22Rv1 (cell line): Measurements from ENCODE around the gene MSH2.
"Not testable (repeated sequence)": the region's sequence is repeated elsewhere in the genome, so short reads cannot be mapped to it uniquely, and the experiment has no call there.

ENCODE experiments used
- H3K27ac ChIP-seq: fragments of 450-650 bp; 2 replicates; pipeline ENCODE4 v1.5.1; 2017
- CTCF ChIP-seq: fragments of 450-650 bp; IDR thresholded peaks from 2 replicates; pipeline ENCODE4 v1.5.1; 2017; ENCODE audit warnings: mild to moderate bottlenecking
- ZFX ChIP-seq: fragments of 450-650 bp; IDR thresholded peaks from 2 replicates; pipeline ENCODE4 v1.6.1; 2017; ENCODE audit warnings: antibody characterized with exemption, borderline replicate concordance

MSH2 gene

GRCh38 chr2:47493317-47494035 is 90.5 kb downstream of the MSH2 start:
- TF ChIP-seq CTCF (no peak), ZFX (no peak)

GRCh38 chr2:47494267-47495130 is 91.5 kb downstream of the MSH2 start:
- TF ChIP-seq ZFX (no peak), CTCF (no peak)

More at GRCh38 chr2:47493317-47494035, 90.5 kb downstream of the MSH2 start:
- H3K27ac ChIP-seq = no peak overlapping the region

GRCh38 chr2:47497843-47498460 is 95.0 kb downstream of the MSH2 start:
- no peak for TF ChIP-seq ZFX
- no peak for TF ChIP-seq CTCF
- no peak overlapping the region for H3K27ac ChIP-seq

More at GRCh38 chr2:47494267-47495130, 91.5 kb downstream of the MSH2 start:
- no peak overlapping the region for H3K27ac ChIP-seq

- TF ChIP-seq CTCF (no peak), ZFX (no peak)
- no peak overlapping the region for H3K27ac ChIP-seq
These were observed 96.1 kb downstream of the MSH2 start for GRCh38 chr2:47499093-47499492.

- TF ChIP-seq CTCF = no peak
- TF ChIP-seq ZFX = no peak
- no peak overlapping the region for H3K27ac ChIP-seq
These were observed 96.8 kb downstream of the MSH2 start for GRCh38 chr2:47499621-47500309.

GRCh38 chr2:47501374-47502200 is 98.6 kb downstream of the MSH2 start:
- H3K27ac ChIP-seq = no peak overlapping the region

GRCh38 chr2:47502498-47502897 is 99.5 kb downstream of the MSH2 start:
- H3K27ac ChIP-seq = not testable (repeated sequence)

More at GRCh38 chr2:47501374-47502200, 98.6 kb downstream of the MSH2 start:
- TF ChIP-seq ZFX (no peak), CTCF (no peak)
